ENCODE results near the gene SLC9A9.

Gene SLC9A9

GRCh38 chr3:143652118-143652517 is 196.2 kb downstream of the SLC9A9 start:
- H3K4me3 Mint-ChIP-seq: no peak overlapping the region
- H3K9me3 Mint-ChIP-seq: no peaks in the 10 kb centered on the region
- no peaks in the 10 kb centered on the region for H3K27me3 Mint-ChIP-seq
- H3K27ac Mint-ChIP-seq: no peak overlapping the region
- no peak for ATAC-seq
- no peaks in the 10 kb centered on the region for H3K4me1 Mint-ChIP-seq
- H3K36me3 Mint-ChIP-seq: peaks cover 20% of the 10 kb centered on the region

DNA sequence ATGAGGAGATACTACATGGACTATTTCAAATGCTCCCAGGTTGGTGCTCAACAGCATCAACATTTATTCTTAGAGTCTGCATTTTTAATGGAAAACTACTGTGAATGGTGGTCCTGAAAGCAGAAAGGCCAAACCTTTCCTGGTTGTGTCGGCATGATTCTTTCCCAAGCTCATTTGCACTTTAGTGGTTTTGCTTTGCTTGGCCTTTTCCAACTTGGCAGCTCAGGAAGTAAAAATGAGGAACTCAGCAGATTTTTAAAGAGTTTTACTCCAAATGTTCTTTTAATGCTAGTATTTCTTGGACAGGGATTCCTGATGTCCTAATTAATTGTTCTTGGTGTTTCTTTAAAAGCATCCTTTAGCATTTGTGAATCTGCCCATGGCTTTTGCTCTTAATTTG is 197.4 kb downstream of the SLC9A9 start:
- H3K27ac Mint-ChIP-seq: no peak overlapping the region
- H3K4me3 Mint-ChIP-seq: no peak overlapping the region
- H3K4me1 Mint-ChIP-seq: no peaks in the 10 kb centered on the region
- ATAC-seq: no peak
- H3K36me3 Mint-ChIP-seq: peaks cover 20% of the 10 kb centered on the region
- no peaks in the 10 kb centered on the region for H3K9me3 Mint-ChIP-seq
- no peaks in the 10 kb centered on the region for H3K27me3 Mint-ChIP-seq

- Mint-ChIP-seq H3K4me3 (no peak overlapping the region), H3K27ac (no peak overlapping the region), H3K4me1 (no peaks in the 10 kb centered on the region), H3K36me3 (peaks cover 20% of the 10 kb centered on the region), H3K27me3 (no peaks in the 10 kb centered on the region), H3K9me3 (no peaks in the 10 kb centered on the region)
- no peak for ATAC-seq
Measured at GRCh38 chr3:143650120-143650519, 198.1 kb downstream of the SLC9A9 start.

- Mint-ChIP-seq H3K36me3 (peaks cover 20% of the 10 kb centered on the region), H3K4me3 (no peak overlapping the region), H3K27ac (no peak overlapping the region), H3K27me3 (no peaks in the 10 kb centered on the region), H3K9me3 (no peaks in the 10 kb centered on the region), H3K4me1 (peaks cover 7% of the 10 kb centered on the region)
- ATAC-seq: no peak
Measured at GRCh38 chr3:143648708-143649107, 199.6 kb downstream of the SLC9A9 start.

DNA sequence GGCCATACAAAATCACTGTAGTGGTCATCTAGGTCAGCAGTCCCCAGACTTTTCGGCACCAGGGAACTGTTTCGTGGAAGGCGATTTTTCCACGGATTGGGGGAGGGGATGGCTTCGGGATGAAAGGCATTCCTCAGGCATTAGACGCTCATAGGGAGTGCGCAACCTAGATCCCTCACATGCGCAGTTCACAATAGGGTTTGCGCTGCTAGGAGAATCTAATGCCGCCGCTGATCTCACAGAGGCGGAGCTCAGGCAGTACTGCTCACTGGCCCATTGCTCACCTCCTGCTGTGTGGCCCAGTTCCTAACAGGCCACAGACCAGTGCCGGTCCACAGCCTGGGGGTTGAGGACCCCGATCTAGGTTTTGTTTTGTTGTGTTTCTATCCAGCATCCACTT is 200.1 kb downstream of the SLC9A9 start:
- ATAC-seq: no peak
- H3K36me3 Mint-ChIP-seq: peaks cover 20% of the 10 kb centered on the region
- H3K27me3 Mint-ChIP-seq: no peaks in the 10 kb centered on the region
- no peak overlapping the region for H3K4me3 Mint-ChIP-seq
- no peak overlapping the region for H3K27ac Mint-ChIP-seq
- H3K4me1 Mint-ChIP-seq: peaks cover 7% of the 10 kb centered on the region
- no peaks in the 10 kb centered on the region for H3K9me3 Mint-ChIP-seq

GRCh38 chr3:143644370-143645089 is 203.7 kb downstream of the SLC9A9 start:
- H3K9me3 Mint-ChIP-seq: peaks cover 3% of the 10 kb centered on the region
- H3K27ac Mint-ChIP-seq: no peak overlapping the region
- no peaks in the 10 kb centered on the region for H3K27me3 Mint-ChIP-seq
- no peak overlapping the region for H3K4me3 Mint-ChIP-seq
- ATAC-seq: peak; percentile 45
- H3K36me3 Mint-ChIP-seq: peaks cover 8% of the 10 kb centered on the region
- H3K4me1 Mint-ChIP-seq: peaks cover 7% of the 10 kb centered on the region

GRCh38 chr3:143643905-143644304 is 204.4 kb downstream of the SLC9A9 start:
- H3K27ac Mint-ChIP-seq: no peak overlapping the region
- H3K27me3 Mint-ChIP-seq: no peaks in the 10 kb centered on the region
- H3K4me3 Mint-ChIP-seq: no peak overlapping the region
- peaks cover 3% of the 10 kb centered on the region for H3K9me3 Mint-ChIP-seq
- peaks cover 7% of the 10 kb centered on the region for H3K4me1 Mint-ChIP-seq
- H3K36me3 Mint-ChIP-seq: peaks cover 8% of the 10 kb centered on the region
- ATAC-seq: no peak

DNA sequence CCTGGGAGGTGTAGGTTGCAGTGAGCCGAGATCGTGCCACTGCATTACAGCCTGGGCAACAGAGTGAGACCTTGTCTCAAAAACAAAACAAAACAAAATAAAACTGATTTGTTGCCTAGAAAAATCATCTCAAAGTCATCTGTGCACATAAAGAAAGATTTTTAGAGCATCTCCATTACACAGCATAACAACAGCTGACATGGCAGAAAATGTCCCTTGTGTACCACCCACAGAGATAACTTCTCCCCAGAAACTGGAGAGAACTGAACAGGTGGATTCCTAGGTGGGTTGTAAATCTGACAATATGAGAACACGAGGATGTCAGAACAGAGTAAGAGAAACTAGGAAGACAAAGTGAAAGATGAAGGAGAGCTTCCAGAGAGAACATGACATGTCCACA is 207.5 kb downstream of the SLC9A9 start:
- no peak for ATAC-seq
- Mint-ChIP-seq H3K36me3 (peaks cover 20% of the 10 kb centered on the region), H3K4me1 (peaks cover 7% of the 10 kb centered on the region), H3K27me3 (no peaks in the 10 kb centered on the region), H3K27ac (no peak overlapping the region), H3K4me3 (no peak overlapping the region), H3K9me3 (peaks cover 6% of the 10 kb centered on the region)

- Mint-ChIP-seq H3K9me3 (peaks cover 6% of the 10 kb centered on the region), H3K27me3 (no peaks in the 10 kb centered on the region), H3K36me3 (peaks cover 15% of the 10 kb centered on the region)
Measured at GRCh38 chr3:143637133-143637532, 211.1 kb downstream of the SLC9A9 start.

GRCh38 chr3:143634991-143635390 is 213.3 kb downstream of the SLC9A9 start:
- H3K36me3 Mint-ChIP-seq: peaks cover 12% of the 10 kb centered on the region
- H3K9me3 Mint-ChIP-seq: peaks cover 3% of the 10 kb centered on the region
- no peaks in the 10 kb centered on the region for H3K27me3 Mint-ChIP-seq
- no peak overlapping the region for H3K27ac Mint-ChIP-seq
- no peak overlapping the region for H3K4me3 Mint-ChIP-seq
- no peak for ATAC-seq
- H3K4me1 Mint-ChIP-seq: no peaks in the 10 kb centered on the region

More at GRCh38 chr3:143637133-143637532, 211.1 kb downstream of the SLC9A9 start:
- no peaks in the 10 kb centered on the region for H3K4me1 Mint-ChIP-seq
- no peak overlapping the region for H3K4me3 Mint-ChIP-seq
- no peak for ATAC-seq
- no peak overlapping the region for H3K27ac Mint-ChIP-seq

- Mint-ChIP-seq H3K27ac (no peak overlapping the region), H3K4me3 (no peak overlapping the region), H3K27me3 (no peaks in the 10 kb centered on the region), H3K4me1 (no peaks in the 10 kb centered on the region), H3K36me3 (peaks cover 12% of the 10 kb centered on the region), H3K9me3 (peaks cover 5% of the 10 kb centered on the region)
- no peak for ATAC-seq
Measured at GRCh38 chr3:143634427-143634826, 213.8 kb downstream of the SLC9A9 start.

GRCh38 chr3:143633816-143634215 is 214.5 kb downstream of the SLC9A9 start:
- no peaks in the 10 kb centered on the region for H3K4me1 Mint-ChIP-seq
- H3K9me3 Mint-ChIP-seq: peaks cover 6% of the 10 kb centered on the region
- ATAC-seq: no peak
- no peaks in the 10 kb centered on the region for H3K27me3 Mint-ChIP-seq
- H3K4me3 Mint-ChIP-seq: no peak overlapping the region
- H3K27ac Mint-ChIP-seq: no peak overlapping the region
- H3K36me3 Mint-ChIP-seq: peaks cover 12% of the 10 kb centered on the region

DNA sequence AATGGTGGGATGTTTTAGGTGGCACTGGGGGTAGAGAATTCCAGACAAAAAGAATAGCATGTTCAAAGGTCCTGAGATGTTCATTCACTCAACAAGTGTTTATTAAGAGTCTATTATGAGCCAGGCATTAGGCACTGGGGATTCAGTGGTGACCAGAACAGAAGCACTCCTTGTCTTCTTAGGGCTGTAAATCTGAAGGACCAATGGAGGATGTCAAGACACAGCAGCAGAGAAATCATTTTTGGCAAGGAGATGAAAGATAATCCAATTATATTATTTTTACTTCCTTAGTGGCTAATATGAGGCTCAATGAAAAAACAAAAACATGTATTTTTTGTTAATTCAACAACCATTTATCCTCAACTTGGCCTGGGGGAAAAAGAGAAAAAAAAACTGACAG is 218.5 kb downstream of the SLC9A9 start:
- H3K4me3 Mint-ChIP-seq: no peak overlapping the region
- no peaks in the 10 kb centered on the region for H3K27me3 Mint-ChIP-seq
- peaks cover 3% of the 10 kb centered on the region for H3K9me3 Mint-ChIP-seq
- no peaks in the 10 kb centered on the region for H3K4me1 Mint-ChIP-seq
- H3K36me3 Mint-ChIP-seq: no peaks in the 10 kb centered on the region
- no peak overlapping the region for H3K27ac Mint-ChIP-seq
- ATAC-seq: no peak

GRCh38 chr3:143628971-143629370 is 219.3 kb downstream of the SLC9A9 start:
- H3K9me3 Mint-ChIP-seq: peaks cover 3% of the 10 kb centered on the region
- H3K4me1 Mint-ChIP-seq: no peaks in the 10 kb centered on the region
- H3K4me3 Mint-ChIP-seq: no peak overlapping the region
- no peak for ATAC-seq
- no peaks in the 10 kb centered on the region for H3K27me3 Mint-ChIP-seq
- H3K27ac Mint-ChIP-seq: no peak overlapping the region
- H3K36me3 Mint-ChIP-seq: no peaks in the 10 kb centered on the region

DNA sequence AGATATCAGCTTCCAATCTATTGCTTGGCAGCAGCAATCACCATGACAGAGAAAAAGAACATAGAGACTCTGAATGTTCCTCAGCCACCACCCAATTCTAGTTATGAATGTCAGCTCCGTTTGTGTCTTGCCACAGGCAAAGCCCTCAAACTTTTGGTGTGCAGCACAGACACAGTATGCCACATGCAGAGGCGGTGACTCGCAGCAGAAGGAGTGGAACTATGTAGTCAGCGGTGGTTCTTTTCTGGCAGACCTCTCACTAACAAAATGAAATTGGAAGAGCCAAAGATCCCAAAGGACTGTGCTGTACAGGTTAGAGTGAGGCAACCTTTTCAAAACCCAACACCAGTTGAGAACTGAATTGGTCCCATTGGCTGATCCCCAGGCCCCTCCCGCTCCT is 220.9 kb downstream of the SLC9A9 start:
- ATAC-seq: no peak
- Mint-ChIP-seq H3K27ac (no peak overlapping the region), H3K27me3 (no peaks in the 10 kb centered on the region), H3K4me3 (no peak overlapping the region), H3K9me3 (peaks cover 3% of the 10 kb centered on the region), H3K36me3 (no peaks in the 10 kb centered on the region), H3K4me1 (no peaks in the 10 kb centered on the region)

GRCh38 chr3:143619231-143619630 is 229.0 kb downstream of the SLC9A9 start:
- H3K27me3 Mint-ChIP-seq: no peaks in the 10 kb centered on the region

More at GRCh38 chr3:143619231-143619630, 229.0 kb downstream of the SLC9A9 start:
- no peak for ATAC-seq
- H3K9me3 Mint-ChIP-seq: no peaks in the 10 kb centered on the region
- peaks cover 13% of the 10 kb centered on the region for H3K36me3 Mint-ChIP-seq
- no peak overlapping the region for H3K27ac Mint-ChIP-seq
- no peaks in the 10 kb centered on the region for H3K4me1 Mint-ChIP-seq
- H3K4me3 Mint-ChIP-seq: no peak overlapping the region
